Activated CD4-positive, alpha-beta memory T cell treated with anti-CD3 and anti-CD28 coated beads, Interleukin-2, amount 10 ng/mL, durations not matched to agents 7 days and 5 days (primary cell): ENCODE results near the gene POU4F2. TPM values are rescaled to one million over a fixed set of nuclear protein-coding genes. Genes with fewer than 3 reads are reported as not detected.

Source experiments
- total RNA-seq, 2 experiments: library from RNA; stranded (reverse); gene quantifications; one replicate each; pipeline ENCODE4 v1.2.3, GENCODE V29; 2021

The POU4F2 gene
- total RNA-seq, 2 experiments from 2014 or later, result not detected

Other genes with a start within 250 kb of the POU4F2 start
- gene SLC10A7, start 117.0 kb upstream of the POU4F2 start, total RNA-seq, result 10 to 100 TPM; 14.8 to 18.9 TPM